ENCODE data around the gene ORC1.

ORC1 gene

DNA sequence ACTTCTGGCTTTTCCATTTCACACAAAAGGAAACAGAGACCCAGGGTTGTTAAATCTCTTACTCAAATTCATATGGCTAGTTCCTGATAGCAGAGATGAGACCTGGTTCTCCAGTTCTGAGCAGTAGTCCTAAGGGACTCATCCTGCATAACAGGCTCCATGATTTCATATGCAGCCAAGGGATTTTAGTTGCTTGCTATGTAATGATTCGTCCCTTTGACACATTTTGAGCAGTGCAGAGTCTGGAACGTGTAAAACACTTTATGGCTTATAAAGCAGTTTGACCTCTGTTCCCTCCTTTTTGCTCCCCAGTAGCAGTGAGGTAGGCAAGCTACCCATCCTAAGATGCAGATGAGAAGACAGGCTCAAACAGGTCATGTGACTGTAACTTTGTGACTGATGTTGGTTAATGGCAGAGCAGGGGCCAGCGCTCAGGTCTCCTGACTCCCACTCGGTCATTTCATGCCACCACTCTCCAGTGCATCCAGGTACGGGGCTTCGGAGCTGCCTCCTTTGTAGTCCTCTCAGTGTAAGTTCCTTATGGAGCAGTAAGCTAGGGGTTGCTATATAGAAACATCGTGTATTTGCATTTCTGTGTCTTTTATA, 62.5 kb downstream of the ORC1 start:
- no peak for DNase-seq

DNA sequence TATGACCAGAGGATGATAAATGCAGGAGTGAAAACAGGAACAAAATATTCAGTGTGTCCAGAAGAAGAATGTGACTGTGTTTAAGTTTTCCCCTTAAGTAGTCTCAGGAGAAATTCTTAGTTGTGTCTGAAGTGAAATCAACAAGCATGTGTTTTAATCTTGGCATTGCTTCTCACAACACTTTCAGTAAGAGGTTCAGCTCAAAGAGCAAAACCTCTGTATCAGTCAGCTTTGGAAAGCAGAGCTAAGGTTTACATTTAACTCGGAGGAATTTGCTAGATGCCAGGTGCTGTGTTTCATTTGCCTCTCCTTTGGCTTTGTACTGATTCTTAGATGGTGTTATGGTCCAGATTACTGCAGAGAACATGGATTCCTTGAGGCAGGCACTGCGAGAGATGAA, 66.8 kb downstream of the ORC1 start:
- DNase-seq = no peak

GRCh38 chr1:52334906-52335528, 69.2 kb downstream of the ORC1 start:
- no peak for DNase-seq

GRCh38 chr1:52332411-52332810, 71.8 kb downstream of the ORC1 start:
- no peak for DNase-seq

DNA sequence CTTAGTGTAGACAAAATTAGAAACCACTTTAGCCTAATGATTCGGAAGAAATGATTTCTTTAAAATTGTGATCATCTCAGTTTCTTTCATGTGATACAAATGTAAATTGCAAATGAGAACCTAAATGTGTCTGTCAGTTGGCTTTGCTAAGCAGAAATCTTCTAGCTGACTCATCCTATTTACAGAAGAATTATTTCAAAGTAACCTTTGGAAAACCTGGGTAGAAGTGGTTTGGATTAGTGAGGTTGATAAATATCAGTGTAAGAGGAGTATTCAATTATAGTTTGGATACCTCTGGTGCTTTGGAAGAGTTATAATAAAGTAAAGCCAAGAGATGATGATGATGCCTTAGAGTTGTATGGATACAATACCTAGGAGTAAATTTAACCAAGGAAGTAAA, 75.6 kb downstream of the ORC1 start:
- no peak for DNase-seq

DNA sequence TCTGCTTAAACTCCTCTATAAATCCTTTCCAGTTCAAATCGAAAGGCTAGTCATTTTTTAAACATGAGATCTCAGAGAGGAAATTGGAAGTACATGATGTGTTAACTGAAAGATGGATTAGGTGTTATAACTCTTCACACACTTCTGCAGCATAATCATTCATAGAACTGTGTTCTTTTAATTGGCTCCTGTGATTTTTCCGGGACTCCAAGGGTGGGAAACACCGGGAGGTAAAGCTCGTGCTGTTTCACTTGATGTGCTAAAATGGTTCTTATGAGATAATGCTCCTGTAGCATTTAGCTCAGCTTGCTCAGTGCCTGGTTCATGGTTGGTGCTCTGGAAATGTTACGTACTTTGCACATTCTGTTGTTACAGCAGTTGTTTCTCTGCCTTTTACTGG, 78.4 kb downstream of the ORC1 start:
- no peak for DNase-seq

GRCh38 chr1:52323731-52324130, 80.5 kb downstream of the ORC1 start:
- no peak for DNase-seq
